OCI-LY1 (cell line): Measurements from ENCODE around the gene AMPD3.

Experiments
- H2AFZ ChIP-seq: fragments of 200-600 bp; sonication (generic), shearing (Covaris generic); 2 replicates; pipeline ENCODE4 v1.6.0; 2014; ENCODE audit warnings: antibody characterized with exemption, mild to moderate bottlenecking, low read length
- H3F3A ChIP-seq: fragments of 200-600 bp; sonication (generic), shearing (Covaris generic); 2 replicates; pipeline ENCODE4 v1.6.0; 2014; ENCODE audit warnings: mild to moderate bottlenecking, antibody characterized with exemption, low read length, moderate library complexity; ENCODE audit not compliant: insufficient read depth
- H3K27ac ChIP-seq: fragments of 200-600 bp; sonication (generic); 2 replicates; pipeline ENCODE4 v1.5.1; 2014; ENCODE audit warnings: low read length, mixed run types, mild to moderate bottlenecking, low read depth; ENCODE audit not compliant: poor library complexity, severe bottlenecking
- H3K27me3 ChIP-seq: fragments of 200-600 bp; sonication (generic); 2 replicates; pipeline ENCODE4 v1.6.0; 2014; ENCODE audit warnings: antibody characterized with exemption, mild to moderate bottlenecking, low read length, moderate library complexity; ENCODE audit not compliant: insufficient read depth
- H3K36me3 ChIP-seq: fragments of 200-600 bp; sonication (generic); 2 replicates; pipeline ENCODE4 v1.6.1; 2014; ENCODE audit warnings: mild to moderate bottlenecking, antibody characterized with exemption, low read length, moderate library complexity, mixed read lengths; ENCODE audit not compliant: insufficient read depth
- H3K4me1 ChIP-seq: fragments of 200-600 bp; sonication (generic); 2 replicates; pipeline ENCODE4 v1.5.1; 2014; ENCODE audit warnings: mild to moderate bottlenecking, low read length, moderate library complexity; ENCODE audit not compliant: insufficient read depth, severe bottlenecking
- H3K4me2 ChIP-seq: fragments of 200-600 bp; sonication (generic), shearing (Covaris generic); 2 replicates; pipeline ENCODE4 v1.6.1; 2014; ENCODE audit warnings: low read length
- H3K4me3 ChIP-seq: fragments of 200-600 bp; sonication (generic); 2 replicates; pipeline ENCODE4 v1.5.1; 2014; ENCODE audit warnings: low read length, low read depth, mild to moderate bottlenecking, mixed read lengths; ENCODE audit not compliant: poor library complexity, severe bottlenecking
- H3K79me2 ChIP-seq: fragments of 200-600 bp; shearing (Covaris generic); 2 replicates; pipeline ENCODE4 v1.6.1; 2016; ENCODE audit warnings: mixed run types, low read length, mixed read lengths; ENCODE audit not compliant: insufficient read depth
- H3K9ac ChIP-seq: fragments of 200-600 bp; sonication (generic), shearing (Covaris generic); 2 replicates; pipeline ENCODE4 v1.6.1; 2014; ENCODE audit warnings: mild to moderate bottlenecking, low read length, mixed read lengths
- H3K9me2 ChIP-seq: fragments of 200-600 bp; sonication (generic), shearing (Covaris generic); 2 replicates; pipeline ENCODE4 v1.6.1; 2014; ENCODE audit warnings: low read depth, mild to moderate bottlenecking, low read length, mixed read lengths
- H3K9me3 ChIP-seq: fragments of 200-600 bp; shearing (Covaris generic); 2 replicates; pipeline ENCODE4 v1.6.1; 2014; ENCODE audit warnings: low read length, mixed read lengths
- H4K20me1 ChIP-seq: fragments of 200-600 bp; sonication (generic), shearing (Covaris generic); 2 replicates; pipeline ENCODE4 v1.6.0; 2016; ENCODE audit warnings: mild to moderate bottlenecking, low read length; ENCODE audit not compliant: insufficient read depth
- EZH2 ChIP-seq: fragments of 200-600 bp; sonication (generic), shearing (Covaris generic); IDR thresholded peaks from 2 replicates; pipeline ENCODE4 v1.8.0; 2017; ENCODE audit warnings: borderline replicate concordance, mixed run types, mild to moderate bottlenecking, antibody characterized with exemption, low read length, moderate library complexity, mixed read lengths
- TF ChIP-seq, protein P1 (sequence below): fragments of 200-600 bp; sonication (generic), shearing (Covaris generic); IDR thresholded peaks from 2 replicates; pipeline ENCODE4 v1.5.1; 2017; ENCODE audit warnings: mild to moderate bottlenecking, antibody characterized with exemption, low read length, moderate library complexity, mixed read lengths

The AMPD3 gene

DNA sequence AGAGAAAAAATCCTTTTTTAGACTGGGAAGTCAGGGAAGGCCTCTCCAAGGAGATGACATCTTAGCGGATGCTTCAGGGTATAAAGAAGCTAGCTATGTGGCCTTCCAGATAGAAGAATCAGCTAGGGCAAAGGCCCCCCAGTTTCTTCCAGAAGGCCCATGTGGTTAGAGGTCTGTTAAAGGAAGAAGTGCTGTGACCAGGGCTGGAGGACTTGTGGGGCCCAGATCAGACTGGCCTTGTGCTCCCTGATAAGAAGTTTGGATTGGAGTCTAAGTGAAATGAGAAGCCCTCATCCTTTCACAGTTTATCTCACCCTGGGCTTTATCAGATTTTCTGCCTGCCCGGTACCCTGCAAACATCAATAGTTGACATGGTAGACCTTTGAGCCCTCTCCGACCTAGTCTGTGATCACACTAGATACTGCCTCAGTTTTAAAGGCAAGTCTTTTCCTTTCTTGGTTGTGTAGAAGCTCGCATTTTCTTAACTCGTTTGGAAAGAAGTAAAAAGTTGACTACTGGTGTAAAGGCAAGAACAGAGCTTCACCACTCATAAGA lies 7.8 kb downstream of the AMPD3 start:
- Histone ChIP-seq H3K9me3 (0 out of 2 replicates have a peak, but pooled peaks cover 2% of the 10 kb centered on the region), H3K4me2 (no peak overlapping the region), H3K4me1 (peaks cover 28% of the 10 kb centered on the region), H3K36me3 (peaks cover 63% of the 10 kb centered on the region), H3K9ac (no peak overlapping the region), H3K27ac (no peak overlapping the region), H3K79me2 (peaks cover 8% of the 10 kb centered on the region; the same call in 1 of the 2 replicates), H3F3A (no peaks in the 10 kb centered on the region), H3K9me2 (no peaks in the 10 kb centered on the region), H3K27me3 (no peaks in the 10 kb centered on the region), H2AFZ (no peak overlapping the region), H3K4me3 (no peak overlapping the region), H4K20me1 (no peaks in the 10 kb centered on the region)
- TF ChIP-seq EZH2 = no peak
- TF ChIP-seq, protein P1, sequence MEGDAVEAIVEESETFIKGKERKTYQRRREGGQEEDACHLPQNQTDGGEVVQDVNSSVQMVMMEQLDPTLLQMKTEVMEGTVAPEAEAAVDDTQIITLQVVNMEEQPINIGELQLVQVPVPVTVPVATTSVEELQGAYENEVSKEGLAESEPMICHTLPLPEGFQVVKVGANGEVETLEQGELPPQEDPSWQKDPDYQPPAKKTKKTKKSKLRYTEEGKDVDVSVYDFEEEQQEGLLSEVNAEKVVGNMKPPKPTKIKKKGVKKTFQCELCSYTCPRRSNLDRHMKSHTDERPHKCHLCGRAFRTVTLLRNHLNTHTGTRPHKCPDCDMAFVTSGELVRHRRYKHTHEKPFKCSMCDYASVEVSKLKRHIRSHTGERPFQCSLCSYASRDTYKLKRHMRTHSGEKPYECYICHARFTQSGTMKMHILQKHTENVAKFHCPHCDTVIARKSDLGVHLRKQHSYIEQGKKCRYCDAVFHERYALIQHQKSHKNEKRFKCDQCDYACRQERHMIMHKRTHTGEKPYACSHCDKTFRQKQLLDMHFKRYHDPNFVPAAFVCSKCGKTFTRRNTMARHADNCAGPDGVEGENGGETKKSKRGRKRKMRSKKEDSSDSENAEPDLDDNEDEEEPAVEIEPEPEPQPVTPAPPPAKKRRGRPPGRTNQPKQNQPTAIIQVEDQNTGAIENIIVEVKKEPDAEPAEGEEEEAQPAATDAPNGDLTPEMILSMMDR = no peak

DNA sequence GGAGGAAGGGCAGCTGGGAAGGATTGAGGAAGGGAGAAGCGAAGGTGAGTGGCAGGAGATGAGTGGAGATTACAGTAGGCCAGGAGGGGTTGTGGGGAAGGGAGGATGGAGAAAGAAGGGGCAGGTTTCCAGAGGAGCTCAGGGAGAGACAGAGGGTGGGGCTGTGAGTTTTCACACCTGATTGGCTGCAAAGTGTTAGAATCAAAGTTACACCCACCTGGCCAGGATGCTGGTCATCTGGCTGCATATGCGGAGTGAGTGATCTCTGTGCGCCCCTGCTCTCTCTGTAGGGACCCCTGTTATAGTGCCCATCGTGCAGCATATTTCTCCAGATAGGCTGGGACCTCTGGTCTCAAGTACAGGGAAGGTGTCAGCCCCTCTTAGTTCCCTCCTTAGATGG lies 18.3 kb downstream of the AMPD3 start:
- Histone ChIP-seq H3K27ac (no peak overlapping the region), H3K9me3 (no peaks in the 10 kb centered on the region), H3F3A (no peaks in the 10 kb centered on the region), H3K9me2 (no peaks in the 10 kb centered on the region), H3K4me3 (no peak overlapping the region), H3K4me1 (no peaks in the 10 kb centered on the region), H3K9ac (no peak overlapping the region), H3K27me3 (no peaks in the 10 kb centered on the region), H4K20me1 (no peaks in the 10 kb centered on the region), H3K79me2 (no peaks in the 10 kb centered on the region), H3K36me3 (peaks cover 36% of the 10 kb centered on the region; the same call in 1 of the 2 replicates), H2AFZ (no peak overlapping the region), H3K4me2 (no peak overlapping the region)
- TF ChIP-seq EZH2 = no peak
- TF ChIP-seq, protein P1 = no peak

DNA sequence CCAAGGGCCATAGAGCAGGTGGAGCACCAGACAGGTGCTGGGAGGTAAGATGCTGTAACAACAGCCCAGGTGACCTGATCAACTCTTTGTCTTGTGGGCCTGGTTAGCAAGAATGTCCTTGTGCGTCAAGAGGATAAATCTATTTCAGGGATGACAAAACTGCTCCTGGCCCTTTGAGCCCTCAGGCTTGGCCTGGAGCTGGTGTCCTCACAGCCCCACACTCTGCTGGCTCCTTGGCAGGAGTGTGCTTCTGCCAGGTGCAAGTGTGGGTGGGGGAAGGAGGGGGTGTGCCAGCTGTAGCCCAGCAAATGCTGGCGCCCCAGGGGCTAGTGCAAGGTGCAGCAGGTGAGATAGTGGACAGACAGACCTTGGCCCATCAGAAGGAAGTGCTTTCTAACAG lies 19.5 kb downstream of the AMPD3 start:
- H3K36me3 ChIP-seq = peaks cover 44% of the 10 kb centered on the region; the same call in 1 of the 2 replicates
- no peak for TF ChIP-seq EZH2
- TF ChIP-seq, protein P1 = no peak
- H3K4me1 ChIP-seq = no peaks in the 10 kb centered on the region
- H4K20me1 ChIP-seq = no peaks in the 10 kb centered on the region
- H3K9me2 ChIP-seq = no peaks in the 10 kb centered on the region
- H3K9me3 ChIP-seq = no peaks in the 10 kb centered on the region
- no peak overlapping the region for H3K4me2 ChIP-seq
- no peak overlapping the region for H3K4me3 ChIP-seq
- no peaks in the 10 kb centered on the region for H3F3A ChIP-seq
- H3K9ac ChIP-seq = no peak overlapping the region
- no peak overlapping the region for H2AFZ ChIP-seq
- H3K79me2 ChIP-seq = no peaks in the 10 kb centered on the region
- no peak overlapping the region for H3K27ac ChIP-seq
- H3K27me3 ChIP-seq = no peaks in the 10 kb centered on the region
